Activated CD4-positive, alpha-beta T cell treated with anti-CD3 and anti-CD28 coated beads for 24 hours (primary cell): ENCODE data around the gene CDHR1.

Source experiments
- DNase-seq, 2 donors: peaks; one replicate each; pipeline ENCODE4 v3.0.0-alpha.2; 2020; ENCODE audit warnings: low read depth in 2 of 2

The CDHR1 gene

DNA sequence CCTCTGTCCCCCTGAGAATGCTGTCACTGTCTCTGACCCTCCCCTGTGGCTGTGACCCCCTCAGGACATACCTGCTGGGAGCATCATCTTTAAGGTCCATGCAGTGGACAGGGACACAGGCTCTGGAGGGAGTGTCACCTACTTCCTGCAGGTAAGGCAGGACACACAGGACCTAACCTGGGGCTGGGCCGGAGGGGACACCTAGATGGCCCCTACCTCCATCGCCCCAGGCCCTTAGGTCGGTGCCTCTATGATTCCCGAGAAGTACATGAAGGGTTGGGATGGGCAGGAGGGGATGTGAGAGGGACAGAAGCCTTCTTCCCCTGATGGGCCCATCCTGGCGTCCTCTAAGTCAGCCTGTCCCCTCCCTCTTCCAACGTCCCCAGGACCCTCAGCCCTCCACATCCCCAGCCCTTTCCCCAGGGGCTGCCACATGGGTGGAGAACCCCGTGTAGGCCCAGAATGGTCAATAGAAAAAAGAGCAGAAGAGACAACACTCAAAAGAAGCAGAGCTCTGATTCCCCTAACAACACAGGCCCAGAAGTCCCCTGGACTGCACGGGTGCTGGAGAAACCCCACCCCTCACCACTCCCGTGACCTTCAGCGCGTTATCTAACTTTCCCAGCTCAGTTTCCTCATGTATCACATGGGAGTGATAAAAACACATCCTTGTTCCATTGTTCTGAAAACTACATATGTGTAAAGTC is 6.4 kb downstream of the CDHR1 start:
- DNase-seq, result no peak

DNA sequence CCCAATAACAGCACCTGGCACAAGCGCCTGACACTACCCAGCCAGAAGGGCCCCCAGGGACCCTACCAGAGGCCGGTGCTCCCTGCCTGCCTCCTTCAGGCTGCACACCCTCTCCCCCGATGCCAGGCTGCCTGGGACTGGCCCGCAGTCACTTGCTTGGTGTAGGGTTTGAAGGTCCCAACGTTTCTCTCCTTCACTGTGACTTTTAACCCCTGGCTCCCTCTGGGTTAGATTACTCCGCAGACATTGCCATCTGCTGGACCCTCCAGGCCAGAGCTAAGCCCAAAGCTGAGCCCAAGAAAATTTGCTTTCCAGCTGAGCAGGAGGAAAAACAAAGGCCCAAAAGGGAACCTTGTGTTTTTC is 6.9 kb downstream of the CDHR1 start:
- no peak for DNase-seq

DNA sequence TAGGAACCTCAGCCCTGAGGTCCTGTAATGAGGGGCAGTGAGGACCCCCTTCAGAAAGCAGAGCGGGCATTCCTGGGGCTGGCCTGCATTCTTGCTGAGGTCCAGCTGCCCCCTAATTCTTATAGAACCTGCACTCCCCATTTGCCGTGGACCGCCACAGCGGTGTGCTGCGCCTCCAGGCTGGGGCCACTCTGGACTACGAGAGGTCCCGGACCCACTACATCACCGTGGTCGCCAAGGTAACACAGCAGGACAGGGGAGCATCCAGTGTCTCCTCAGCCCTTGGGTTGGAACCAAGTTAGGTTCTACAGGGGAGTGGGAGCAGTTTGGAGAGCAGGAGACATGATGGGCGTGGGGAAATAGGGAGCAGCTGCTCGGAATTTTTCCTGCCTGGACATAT is 7.3 kb downstream of the CDHR1 start:
- DNase-seq, result no peak

DNA sequence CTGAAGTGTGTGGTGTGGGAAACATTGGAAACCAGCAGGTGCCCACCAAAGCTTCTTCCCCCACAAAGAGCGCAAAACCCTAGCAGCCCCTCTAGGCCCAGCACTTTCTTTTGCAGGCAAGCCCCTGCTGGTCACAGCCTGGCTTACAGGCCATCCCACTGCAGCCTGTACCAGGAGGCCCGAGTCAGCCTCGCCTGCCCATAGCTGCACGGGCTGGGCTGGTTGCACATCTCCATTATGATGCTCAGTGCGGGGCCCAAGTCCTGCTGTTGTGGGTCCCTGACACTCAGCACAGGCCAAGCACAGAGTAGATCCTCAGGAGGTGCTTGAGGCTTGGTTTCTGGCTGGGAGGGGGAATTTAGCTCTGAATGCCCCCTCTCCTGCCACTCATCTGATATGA is 8.0 kb downstream of the CDHR1 start:
- no peak for DNase-seq

DNA sequence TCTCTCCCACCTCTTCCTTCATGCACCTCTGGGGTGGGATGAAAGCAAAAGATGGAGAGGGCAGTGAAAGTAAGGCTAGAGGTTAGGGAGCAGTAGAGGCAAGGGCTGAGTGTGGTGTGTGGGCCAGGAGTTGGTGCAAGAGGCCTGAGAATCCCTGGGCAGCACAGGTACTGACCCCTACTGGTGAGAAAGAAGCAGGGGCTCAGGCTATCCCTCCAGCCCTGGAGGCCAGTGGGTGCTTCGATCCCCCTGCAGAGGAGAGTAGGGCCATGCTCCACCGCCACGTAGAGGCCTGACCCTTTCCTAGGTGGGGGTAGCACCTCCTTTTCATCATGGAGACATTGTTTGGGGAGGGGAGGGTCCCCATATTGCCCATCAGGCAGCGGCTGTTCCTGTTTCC is 9.8 kb downstream of the CDHR1 start:
- no peak for DNase-seq

DNA sequence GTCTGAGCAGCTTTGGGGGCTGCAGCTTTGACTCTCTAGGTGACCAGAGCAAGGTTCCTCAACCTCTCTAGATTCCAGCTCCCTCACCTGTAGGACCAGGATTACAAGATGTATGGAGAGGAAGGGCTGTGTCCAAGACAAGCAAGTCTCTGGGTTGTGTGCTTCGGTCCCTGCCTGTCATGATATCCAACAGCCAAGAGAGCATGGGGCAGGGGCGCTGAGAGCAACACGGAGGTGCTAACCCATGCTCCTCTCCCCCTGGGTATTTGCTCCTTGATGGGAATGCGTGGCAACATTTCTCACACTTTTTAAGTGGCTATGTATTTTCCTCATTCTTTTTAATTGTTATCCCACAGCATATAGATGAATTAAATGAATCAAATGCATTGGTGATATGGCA is 10.3 kb downstream of the CDHR1 start:
- no peak for DNase-seq

DNA sequence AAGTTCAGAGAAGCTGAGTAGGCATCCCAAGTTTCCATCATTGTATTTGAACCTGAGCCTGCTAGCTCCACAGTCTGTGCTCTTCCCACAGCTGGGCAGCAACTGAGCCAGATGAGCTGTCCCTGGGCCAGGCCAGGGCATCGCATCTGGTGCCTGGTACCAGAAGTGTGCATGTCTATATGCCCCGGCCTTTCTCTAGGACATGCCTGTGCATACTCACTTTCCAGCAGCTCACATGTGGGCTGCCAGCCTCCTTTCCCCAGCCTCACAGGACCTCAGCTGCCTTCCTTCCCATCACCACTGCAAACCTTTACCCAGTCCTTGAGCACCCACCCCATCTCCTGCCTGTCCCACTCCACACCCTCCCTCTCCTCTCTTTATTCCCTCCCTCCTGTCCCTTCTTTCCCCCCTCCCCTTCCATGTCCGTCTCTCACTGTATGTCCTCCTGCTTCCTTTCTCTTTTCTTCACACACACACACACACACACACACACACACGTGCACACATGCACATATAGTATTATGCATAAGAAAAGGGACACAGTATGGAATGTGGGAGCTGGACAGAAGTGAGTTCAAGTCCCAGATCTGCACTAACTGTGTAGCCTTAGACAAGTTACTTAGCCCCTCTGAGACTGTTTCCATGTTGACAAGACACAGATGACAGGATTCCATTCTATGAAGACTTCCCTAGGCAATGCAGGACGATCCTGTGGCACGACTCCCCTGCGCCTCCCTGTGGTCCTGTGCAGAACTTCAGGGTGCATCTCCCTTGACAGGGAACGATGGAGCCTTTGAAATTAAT is 10.9 kb downstream of the CDHR1 start:
- peak; percentile 42 to 58 for DNase-seq

DNA sequence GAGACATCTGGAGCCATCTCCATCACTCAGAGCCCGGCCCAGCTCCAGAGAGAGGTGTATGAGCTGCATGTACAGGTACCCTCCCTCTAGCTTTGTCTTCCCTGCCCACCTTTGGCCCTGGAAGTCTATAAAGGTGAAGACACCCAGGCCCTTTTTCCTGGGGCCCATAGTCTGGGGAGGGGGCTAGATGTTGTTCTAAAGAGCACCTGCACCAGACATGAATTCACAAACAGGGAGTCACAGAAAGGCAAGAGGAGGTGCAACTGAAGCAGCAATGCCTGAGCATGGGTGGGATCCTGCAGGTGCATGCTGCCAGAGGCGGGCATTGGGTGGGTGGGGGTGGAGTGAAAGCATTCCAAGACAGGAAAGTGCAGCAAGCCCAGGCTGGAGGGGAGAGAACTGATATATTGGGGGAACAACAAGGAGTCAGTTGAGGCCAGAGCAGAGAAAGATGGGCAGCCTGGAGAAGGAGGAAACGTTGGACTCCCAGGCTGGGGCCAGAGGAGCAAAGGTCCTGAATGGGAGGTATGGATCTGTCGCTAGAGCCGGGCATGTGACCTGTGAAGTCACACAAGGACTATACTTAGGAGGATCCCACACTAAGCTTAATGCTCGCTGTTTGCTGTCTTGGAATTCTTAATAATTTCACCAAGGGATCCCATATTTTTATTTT is 11.7 kb downstream of the CDHR1 start:
- no peak for DNase-seq

DNA sequence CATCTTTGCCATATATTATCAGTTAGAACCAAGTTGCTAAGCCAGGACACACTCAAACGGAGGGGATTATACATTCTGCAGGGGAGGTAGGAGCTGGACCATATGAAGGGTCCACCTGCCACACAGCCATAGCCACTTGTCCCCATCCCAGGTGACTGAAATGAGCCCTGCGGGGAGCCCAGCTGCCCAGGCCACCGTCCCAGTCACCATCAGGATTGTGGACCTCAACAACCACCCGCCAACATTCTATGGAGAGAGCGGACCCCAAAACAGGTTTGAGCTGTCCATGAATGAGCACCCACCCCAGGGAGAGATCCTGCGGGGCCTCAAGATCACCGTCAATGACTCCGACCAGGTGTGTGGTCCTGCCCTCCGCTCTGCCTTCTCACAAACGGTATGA is 13.7 kb downstream of the CDHR1 start:
- no peak for DNase-seq

DNA sequence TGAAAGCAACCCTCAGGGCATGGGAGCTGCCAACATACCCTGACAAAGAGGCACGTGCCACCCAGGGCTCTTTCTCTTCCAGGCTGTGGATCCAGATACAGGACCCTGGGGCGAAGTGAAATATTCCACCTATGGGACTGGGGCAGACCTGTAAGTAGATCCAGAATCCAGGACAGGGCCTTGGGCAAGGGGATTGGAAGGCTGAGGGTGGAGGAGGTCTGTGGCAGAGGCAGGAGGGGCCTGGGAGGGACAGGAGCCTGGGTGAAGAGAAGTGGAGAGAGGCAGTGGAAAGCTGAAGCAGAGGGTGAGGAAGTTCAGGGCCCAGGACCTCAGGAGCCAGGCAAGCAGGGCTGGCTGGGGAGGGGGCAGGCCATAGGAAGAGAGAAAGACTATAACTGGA is 17.2 kb downstream of the CDHR1 start:
- DNase-seq, result no peak

DNA sequence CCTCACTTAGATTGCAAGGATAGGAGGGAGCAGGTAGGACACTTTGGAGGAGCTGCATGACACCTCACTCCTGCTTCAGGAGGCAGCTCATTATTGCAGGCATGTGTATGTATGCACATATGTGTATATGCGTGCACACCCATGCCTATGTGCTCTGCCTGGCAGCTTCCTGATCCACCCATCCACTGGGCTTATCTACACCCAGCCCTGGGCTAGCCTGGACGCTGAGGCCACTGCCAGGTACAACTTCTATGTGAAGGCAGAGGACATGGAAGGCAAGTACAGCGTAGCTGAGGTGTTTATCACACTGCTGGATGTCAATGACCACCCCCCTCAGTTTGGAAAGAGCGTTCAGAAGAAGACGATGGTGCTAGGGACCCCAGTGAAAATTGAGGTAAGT is 17.7 kb downstream of the CDHR1 start:
- DNase-seq, result no peak

DNA sequence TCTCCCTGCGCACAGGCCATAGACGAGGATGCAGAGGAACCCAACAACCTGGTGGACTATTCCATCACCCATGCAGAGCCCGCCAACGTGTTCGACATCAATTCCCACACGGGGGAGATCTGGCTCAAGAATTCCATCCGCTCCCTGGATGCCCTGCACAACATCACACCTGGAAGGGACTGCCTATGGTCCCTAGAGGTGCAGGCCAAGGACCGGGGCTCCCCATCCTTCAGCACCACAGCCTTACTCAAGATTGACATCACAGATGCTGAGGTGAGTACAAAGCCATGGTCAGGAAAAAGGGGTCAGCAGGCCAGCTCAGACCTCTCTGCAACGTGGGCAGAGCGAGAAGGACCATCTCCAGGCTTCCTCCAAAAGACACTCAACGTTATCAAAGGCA is 18.7 kb downstream of the CDHR1 start:
- no peak for DNase-seq

DNA sequence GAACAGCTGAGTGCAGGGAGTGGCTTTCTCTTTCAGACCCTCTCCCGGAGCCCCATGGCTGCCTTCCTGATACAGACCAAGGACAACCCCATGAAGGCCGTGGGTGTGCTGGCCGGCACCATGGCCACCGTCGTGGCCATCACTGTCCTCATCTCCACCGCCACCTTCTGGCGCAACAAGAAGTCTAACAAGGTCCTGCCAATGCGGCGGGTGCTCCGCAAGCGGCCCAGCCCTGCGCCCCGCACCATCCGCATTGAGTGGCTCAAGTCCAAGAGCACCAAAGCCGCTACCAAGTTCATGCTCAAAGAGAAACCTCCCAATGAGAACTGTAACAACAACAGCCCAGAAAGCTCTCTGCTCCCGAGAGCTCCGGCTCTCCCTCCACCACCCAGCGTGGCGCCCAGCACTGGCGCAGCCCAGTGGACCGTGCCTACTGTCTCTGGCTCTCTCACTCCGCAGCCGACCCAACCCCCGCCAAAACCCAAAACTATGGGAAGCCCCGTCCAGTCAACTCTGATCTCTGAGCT is 19.8 kb downstream of the CDHR1 start:
- DNase-seq, result no peak

DNA sequence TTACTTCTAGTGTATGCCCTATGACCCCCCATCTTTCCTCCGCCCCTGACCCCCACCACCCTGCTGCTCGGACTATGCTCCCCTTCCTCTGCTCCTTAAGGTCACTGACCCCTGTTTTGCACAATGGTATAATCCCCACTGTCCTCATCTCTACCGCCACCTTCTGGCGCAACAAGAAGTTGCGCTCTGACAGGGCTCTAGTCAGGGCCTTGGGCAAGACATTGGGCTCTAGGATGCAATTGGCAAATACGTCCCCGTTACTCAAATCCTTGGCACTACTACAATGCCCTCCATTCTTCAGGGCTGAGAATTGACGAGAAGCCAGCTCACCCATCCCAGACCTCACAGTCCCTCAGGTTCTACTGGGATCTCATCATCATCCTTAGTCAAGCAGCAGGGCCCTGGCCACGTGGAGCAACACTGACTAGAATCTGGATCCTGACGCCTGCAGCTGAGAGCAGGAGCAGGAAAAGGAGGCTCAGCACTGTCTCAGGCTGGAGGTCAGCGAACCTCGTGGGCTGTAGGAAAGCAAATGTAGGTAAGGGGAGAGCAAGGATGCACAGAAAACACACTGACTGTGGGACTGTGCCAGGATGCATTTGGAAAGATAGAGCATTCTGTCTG is 20.4 kb downstream of the CDHR1 start:
- DNase-seq, result peak in 1 of 2 donors; percentile 7

DNA sequence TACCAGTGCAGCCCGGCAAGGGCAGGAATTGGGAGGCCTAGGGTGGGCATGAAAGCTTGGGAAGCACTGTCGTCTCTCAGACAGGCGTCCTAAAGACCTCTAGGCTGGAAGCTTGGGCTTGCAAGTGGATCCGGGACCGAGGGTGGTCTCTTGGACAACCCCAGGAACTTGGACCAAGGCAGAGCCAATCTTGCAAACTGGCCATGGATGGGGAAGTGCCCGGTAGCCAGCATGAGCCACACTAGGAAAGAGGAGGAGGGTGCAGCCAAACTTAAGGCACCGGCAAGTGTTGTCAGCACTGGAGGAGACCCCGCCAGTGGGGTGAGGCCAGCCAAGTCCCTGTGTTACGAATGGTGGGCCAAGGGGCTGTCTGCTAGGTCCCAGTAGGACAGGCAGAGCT is 22.5 kb downstream of the CDHR1 start:
- DNase-seq, result no peak

DNA sequence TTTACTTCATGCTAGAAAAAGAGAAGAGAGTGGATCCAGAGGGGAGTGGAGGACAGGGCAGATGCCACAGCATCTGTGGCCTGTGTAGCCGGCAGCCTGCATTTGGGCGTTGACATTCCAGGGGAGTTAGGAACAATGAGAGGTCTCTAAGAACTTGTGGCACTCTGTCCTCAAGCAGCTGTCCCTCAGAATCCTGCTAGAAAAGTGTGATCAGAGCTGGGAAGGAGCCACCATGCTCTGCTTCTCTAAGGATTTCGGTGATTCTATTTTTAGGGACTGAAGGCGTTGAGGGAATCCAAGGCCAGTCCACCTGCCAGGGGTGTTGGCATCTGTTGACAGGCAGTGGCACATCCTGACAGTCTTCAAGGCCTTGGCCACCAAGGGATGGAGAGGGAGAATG is 23.4 kb downstream of the CDHR1 start:
- DNase-seq, result no peak

DNA sequence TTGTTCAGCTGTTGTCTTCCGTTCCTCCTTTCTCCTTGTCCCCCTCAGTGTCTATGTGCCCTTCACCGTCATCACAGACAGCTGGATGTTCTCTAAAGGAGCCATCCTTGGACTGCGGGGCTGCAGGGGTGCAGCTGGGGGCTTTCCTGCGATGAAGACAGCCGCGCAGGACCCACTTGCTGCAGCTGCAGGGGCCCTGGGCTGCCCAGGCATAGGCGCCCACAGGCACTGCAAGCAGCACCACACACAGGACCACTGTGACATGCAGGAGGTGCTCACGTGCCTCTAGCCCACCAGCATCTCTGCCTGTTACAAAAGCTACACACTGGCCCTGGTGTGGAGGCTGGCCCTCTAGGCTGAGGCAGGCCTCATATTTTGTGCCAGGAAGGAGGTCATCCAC is 27.6 kb downstream of the CDHR1 start:
- DNase-seq, result no peak

DNA sequence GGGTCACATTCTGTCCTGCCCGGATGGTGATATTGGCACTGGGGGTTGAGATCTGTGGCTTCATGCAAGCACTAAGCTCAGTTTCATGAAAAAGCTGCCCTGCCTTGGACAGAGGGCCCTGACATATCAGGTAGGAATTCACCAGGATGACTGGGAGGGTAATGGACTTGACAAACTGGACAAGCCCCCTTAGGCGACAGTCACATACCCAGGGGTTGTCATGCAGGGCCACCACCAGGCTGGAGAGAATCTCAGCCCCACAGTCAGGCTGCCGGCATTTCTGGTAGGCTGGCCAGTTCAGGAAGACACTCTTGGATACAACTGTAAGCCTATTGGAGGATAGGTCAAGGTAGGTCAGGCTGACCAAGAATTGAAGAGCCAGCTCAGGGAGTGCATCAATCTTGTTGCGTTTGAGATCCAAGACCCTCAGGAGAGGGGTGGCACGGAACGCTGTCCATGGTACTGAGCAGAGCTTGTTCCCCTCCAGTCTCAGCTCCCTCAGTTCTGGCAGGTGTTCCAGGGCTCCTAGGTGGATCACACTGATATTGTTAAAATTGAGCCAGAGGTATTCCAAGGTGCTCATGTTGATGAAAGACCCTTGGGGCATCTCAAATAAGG is 30.2 kb downstream of the CDHR1 start:
- DNase-seq, result no peak

DNA sequence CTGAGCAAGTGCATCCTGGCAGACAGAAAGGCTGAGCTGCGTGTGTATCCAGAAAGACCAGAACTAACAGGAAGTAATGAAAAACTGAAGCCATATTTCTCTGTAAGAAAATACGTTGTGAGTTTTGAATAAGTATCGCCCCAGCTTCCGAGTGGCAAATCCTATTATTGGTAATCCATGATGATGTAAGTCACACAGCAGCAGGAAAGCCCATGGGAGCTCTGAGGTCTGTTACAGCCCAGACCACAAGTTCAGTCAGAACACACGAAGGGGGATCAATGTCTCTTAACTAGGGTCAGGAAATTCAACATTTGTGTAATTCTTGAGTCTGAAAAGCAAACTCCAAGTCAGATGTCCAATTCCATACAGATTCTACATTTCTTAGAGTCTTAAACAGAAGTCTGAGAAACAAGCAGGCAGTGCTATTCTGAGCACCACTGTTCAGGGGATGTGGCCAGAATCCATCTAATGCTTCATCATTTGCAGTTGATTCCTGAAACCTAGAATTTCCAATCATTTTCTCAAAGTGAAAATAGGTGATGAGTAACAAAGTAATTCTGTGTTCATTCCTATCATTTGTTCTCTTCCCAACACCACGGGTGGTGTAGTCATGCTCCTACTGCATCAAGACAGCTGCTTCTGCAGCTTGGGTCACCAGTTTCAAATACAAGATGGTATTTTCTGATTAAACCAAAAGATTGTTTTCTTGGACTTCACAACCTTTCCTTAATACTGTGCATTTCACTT is 31.3 kb downstream of the CDHR1 start, which contains the start of gene LRIT2:
TSS of gene LRIT2 (minus strand) at position 118 of the 747 bp plus-strand sequence. CDS start at position 94, 24 bp downstream.
- DNase-seq, result no peak

DNA sequence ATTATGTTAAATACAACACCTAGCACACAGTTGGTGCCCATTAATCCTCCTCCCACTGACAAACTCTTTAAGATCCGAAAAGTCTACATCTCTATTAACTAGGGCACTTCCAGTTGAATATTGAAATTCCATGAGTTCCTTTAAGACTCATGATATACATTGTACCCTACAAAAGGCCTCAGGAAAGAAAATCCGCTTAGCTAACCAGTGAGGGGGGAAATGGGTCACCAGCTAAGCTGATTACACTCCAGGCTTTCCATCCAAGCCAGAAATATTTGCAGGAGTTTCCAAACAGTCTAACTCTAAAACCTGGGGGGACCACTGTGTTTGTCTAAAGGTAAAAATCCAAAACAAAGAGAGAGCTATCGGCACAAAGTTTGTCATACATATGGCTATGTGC is 32.3 kb downstream of the CDHR1 start:
- no peak for DNase-seq

DNA sequence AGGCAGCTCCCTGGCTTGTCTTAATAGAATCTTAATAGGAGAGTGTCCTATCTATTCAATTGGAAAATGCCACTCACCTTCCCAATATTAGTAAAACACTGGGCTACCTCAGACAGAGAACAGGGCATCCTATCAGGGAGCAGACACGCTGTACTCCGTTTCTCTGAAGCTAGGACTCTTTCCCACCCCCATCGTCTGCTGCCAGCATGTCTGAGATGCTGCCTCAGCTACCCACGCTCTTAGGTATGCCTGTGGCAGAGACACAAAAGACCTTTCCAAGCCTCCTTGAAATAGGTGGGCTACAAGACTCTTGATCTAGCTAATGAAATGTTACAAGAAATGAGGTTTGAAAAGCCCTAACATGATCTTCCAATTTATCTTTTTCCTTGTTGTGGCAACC is 33.5 kb downstream of the CDHR1 start:
- DNase-seq, result no peak
